ENCODE results near the gene SH2D3C. TPM values are rescaled to one million over a fixed set of nuclear protein-coding genes. Genes with fewer than 3 reads are reported as not detected.

The SH2D3C gene
- total and polyA plus RNA-seq, 2 of the 4 experiments (the other 2 are of a cell fraction) = under 0.01 to 0.24 TPM

DNA sequence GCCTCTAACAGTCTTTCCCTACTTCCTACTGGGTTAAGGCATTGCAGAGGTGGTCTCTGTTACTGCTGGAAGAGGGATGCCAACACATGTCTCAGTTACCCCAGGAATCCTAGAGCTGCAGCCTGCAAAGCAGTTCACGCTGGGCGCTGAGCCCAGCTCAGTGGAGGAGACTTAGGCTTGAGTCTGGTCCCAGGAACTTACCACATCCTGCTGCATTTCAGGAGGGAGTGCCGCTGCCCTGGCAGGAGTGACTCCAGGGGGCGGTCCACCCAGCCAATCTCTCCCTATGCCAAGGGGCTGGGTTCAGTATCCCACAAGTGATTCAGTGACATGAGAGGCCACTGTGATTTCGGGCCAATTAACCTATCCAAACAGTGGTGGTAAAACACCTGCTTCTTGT is 55.0 kb downstream of the SH2D3C start:
- H2BK5ac ChIP-seq (ENCODE audit: low read depth, low read length, poor library complexity, severe bottlenecking) = no peak overlapping the region
- H4K20me1 ChIP-seq (ENCODE audit: insufficient read depth, low read length) = no peaks in the 10 kb centered on the region
- TF ChIP-seq RCOR1 (IDR thresholded peaks at IDR 0.05; ENCODE audit: insufficient replicate concordance, low read length) = no peak
- TF ChIP-seq NFE2L2 (IDR thresholded peaks at IDR 0.05; ENCODE audit: low read depth, low read length) = no peak
- TF ChIP-seq, protein P1, sequence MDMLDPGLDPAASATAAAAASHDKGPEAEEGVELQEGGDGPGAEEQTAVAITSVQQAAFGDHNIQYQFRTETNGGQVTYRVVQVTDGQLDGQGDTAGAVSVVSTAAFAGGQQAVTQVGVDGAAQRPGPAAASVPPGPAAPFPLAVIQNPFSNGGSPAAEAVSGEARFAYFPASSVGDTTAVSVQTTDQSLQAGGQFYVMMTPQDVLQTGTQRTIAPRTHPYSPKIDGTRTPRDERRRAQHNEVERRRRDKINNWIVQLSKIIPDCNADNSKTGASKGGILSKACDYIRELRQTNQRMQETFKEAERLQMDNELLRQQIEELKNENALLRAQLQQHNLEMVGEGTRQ (IDR thresholded peaks at IDR 0.05; ENCODE audit: low read depth, low read length) = no peak
- TF ChIP-seq POLR2A (IDR thresholded peaks at IDR 0.05; ENCODE audit: low read depth, low read length) = no peak
- TF ChIP-seq FOS (IDR thresholded peaks at IDR 0.05; ENCODE audit: low read depth, low read length) = no peak
- no peak for TF ChIP-seq CEBPB (IDR thresholded peaks at IDR 0.05; ENCODE audit: low read depth, low read length)
- no peak for TF ChIP-seq BHLHE40 (IDR thresholded peaks at IDR 0.05; ENCODE audit: low read depth, low read length)
- no peak overlapping the region for H2BK15ac ChIP-seq (ENCODE audit: low read depth, low read length)
- in situ Hi-C loops (cut with MboI; ENCODE audit: low sequenced_read_pairs) = no loop called here
- POLR2A ChIA-PET (ENCODE audit: unreplicated experiment) = no interaction called here
- H3K27me3 ChIP-seq (ENCODE audit: control insufficient read depth, insufficient read depth, low read length) = peaks cover 4% of the 10 kb centered on the region; the same call in 1 of the 2 replicates
- no peak overlapping the region for H3K56ac ChIP-seq (ENCODE audit: extremely low read depth, insufficient read depth, low read length)
- no peak overlapping the region for H3K27ac ChIP-seq (ENCODE audit: insufficient read depth, low read length)
- H3K14ac ChIP-seq (replicated peaks; ENCODE audit: low read depth, low read length) = no peak overlapping the region
- no peaks in the 10 kb centered on the region; the same call in 1 of the 2 replicates for H3K9me1 ChIP-seq (ENCODE audit: insufficient read depth, low read length)
- dilution Hi-C loops (cut with HindIII; ENCODE audit: low sequenced_read_pairs, unreplicated experiment) = no loop called here
- peak; percentile 82 for ATAC-seq (ENCODE audit: low read depth)
- no peaks in the 10 kb centered on the region for H3K36me3 ChIP-seq (ENCODE audit: control insufficient read depth, insufficient read depth, low read length)
- H3K9ac ChIP-seq (ENCODE audit: low read depth, low read length) = no peak overlapping the region
- BruUV-seq (replicated peaks) = no TSS peak
- H3K79me1 ChIP-seq (ENCODE audit: low read depth in 1 of 2, low read length in 2 of 2) = no peaks in the 10 kb centered on the region
- DNase-seq = peak; percentile 66
- intact Hi-C loops (cut with micrococcal nuclease) = no loop called here
- 0 out of 2 replicates have a peak, but pooled peaks cover 1% of the 10 kb centered on the region for H3K4me1 ChIP-seq (ENCODE audit: control insufficient read depth, insufficient read depth, low read length)
- CTCF ChIA-PET = interaction anchor here (2.6 kb wide), 1 partner anchor 11 kb away, joined by 8 read pairs; the partner anchor contains the start of gene TOR2A
- WGBS, 2 experiments (ENCODE audit: extremely low coverage in 2 of 2, insufficient read length in 1 of 2) = no CpG with 5 or more reads among the region's 5 CpGs
- no peak overlapping the region for H3K4ac ChIP-seq (ENCODE audit: low read depth, low read length)
- no peak overlapping the region for H3K4me2 ChIP-seq (ENCODE audit: low read depth, low read length)
- no peak overlapping the region for H4K91ac ChIP-seq (ENCODE audit: insufficient read depth, low read depth, low read length)
- no peak overlapping the region for H2AK5ac ChIP-seq (ENCODE audit: low read depth, low read length)
- H4K8ac ChIP-seq (ENCODE audit: low read depth in 2 of 2, low read length in 2 of 2) = no peak overlapping the region
- no peak overlapping the region for H2BK20ac ChIP-seq (ENCODE audit: low read depth, low read length)
- no peak overlapping the region for H2BK120ac ChIP-seq (ENCODE audit: low read depth, low read length)
- no peak overlapping the region for H3K23ac ChIP-seq (ENCODE audit: low read depth, low read length)
- H3K9me3 ChIP-seq (ENCODE audit: control insufficient read depth, insufficient read depth, low read length) = no peaks in the 10 kb centered on the region
- no peak overlapping the region for H3K18ac ChIP-seq (ENCODE audit: low read depth, low read length)
- H2AK9ac ChIP-seq (replicated peaks; ENCODE audit: low read depth, low read length, poor library complexity) = no peak overlapping the region
- peak overlapping the region; percentile 39 for H2AFZ ChIP-seq (replicated peaks; ENCODE audit: low read length, poor library complexity)
- no peak overlapping the region for H4K5ac ChIP-seq (ENCODE audit: low read depth, low read length)
- H3K4me3 ChIP-seq (ENCODE audit: insufficient read depth, low read depth, low read length) = no peak overlapping the region

Measured in IMR-90 (cell line).